Adrenal gland (tissue), 5 donors: ENCODE results near the gene PRM2.

Experiments used
- CTCF ChIP-seq, 6 experiments: fragments of 450-650 bp in 4 of 6; fragments of 200-600 bp in 2 of 6; sonication (generic) in 1 of 6; IDR thresholded peaks; 1 replicate in 5 of 6; 2 replicates in 1 of 6; pipeline versions ENCODE4 v1.5.1 to v1.8.0; 2016 to 2021; ENCODE audit warnings: antibody characterized with exemption in 6 of 6, mild to moderate bottlenecking in 2 of 6, moderate library complexity in 1 of 6
- POLR2A ChIP-seq, 2 donors: fragments of 450-650 bp; IDR thresholded peaks; one replicate each; pipeline ENCODE4 v1.6.1; 2017; ENCODE audit warnings: antibody characterized with exemption in 2 of 2, mild to moderate bottlenecking in 2 of 2, moderate library complexity in 1 of 2
- donor health status: DM: no; HTN: no; CAD: no.

- TF ChIP-seq CTCF (IDR thresholded peaks at IDR 0.05) (no peak), POLR2A (IDR thresholded peaks at IDR 0.05) (no peak)
Measured at GRCh38 chr16:11314309-11314894, 38.1 kb upstream of the PRM2 start.
